ENCODE data around the gene PI4KB.

Gene PI4KB

DNA sequence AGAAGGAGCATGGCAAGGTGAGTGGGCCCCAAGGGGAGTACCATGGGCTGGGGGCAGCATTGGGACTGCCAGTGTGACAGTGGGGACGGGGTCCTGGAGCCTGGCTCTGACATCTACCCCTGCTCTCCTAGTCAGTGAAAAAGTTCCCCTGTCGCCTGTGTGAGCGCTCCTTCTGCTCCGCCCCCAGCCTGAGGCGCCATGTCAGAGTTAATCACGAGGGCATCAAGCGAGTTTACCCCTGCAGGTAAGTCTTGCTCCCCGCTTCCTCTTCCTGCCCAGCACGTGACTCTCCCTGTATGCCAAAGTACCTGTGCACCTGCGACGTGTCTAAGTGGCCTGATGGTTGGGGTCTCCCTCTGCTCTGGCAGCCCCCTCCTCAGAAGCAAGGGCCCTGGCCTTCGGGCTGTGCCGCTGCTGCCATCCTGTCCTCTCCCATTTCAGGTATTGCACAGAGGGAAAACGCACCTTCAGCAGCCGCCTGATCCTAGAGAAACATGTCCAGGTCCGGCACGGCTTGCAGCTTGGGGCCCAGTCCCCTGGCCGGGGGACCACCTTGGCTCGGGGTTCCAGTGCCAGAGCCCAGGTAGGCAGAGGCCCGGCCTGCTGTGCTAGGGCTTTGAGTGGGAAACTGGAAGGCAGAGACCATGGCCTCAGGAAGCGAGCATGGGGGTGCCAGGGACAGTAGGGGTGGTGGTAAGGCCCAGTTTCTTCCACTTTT, 37.1 kb downstream of the PI4KB start:
- peaks cover 4% of the 10 kb centered on the region for H3K79me2 ChIP-seq
- no peaks in the 10 kb centered on the region for H3K36me3 ChIP-seq (ENCODE audit: control insufficient read depth, insufficient read depth, low read length)

DNA sequence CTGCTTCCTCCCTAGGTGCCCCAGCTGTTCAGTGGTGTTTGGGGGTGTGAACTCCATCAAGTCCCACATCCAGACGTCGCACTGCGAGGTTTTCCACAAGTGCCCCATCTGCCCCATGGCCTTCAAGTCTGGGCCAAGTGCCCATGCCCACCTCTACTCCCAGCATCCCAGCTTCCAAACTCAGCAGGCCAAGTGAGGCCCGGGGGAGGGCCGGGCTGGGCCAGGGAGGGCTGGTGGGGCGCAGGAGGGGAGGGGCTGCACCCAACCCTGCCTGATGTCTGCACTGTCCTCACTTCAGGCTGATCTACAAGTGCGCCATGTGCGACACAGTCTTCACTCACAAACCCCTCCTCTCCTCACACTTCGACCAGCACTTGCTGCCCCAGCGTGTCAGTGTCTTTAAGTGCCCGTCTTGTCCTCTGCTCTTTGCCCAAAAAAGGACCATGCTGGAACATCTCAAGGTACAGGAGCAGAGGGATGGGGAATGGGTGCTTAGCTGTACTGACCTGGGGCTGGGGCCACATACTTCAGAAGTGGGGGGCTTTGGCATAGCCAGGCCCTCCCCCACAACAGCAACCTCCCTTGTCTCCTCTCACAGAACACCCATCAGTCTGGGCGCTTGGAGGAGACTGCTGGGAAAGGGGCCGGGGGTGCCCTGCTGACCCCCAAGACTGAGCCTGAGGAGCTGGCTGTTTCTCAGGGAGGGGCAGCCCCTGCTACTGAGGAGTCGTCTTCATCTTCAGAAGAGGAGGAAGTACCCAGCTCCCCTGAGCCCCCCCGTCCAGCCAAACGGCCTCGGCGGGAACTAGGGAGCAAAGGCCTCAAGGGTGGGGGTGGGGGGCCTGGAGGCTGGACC, 37.9 kb downstream of the PI4KB start:
- Histone ChIP-seq H3K9me3 (ENCODE audit: control insufficient read depth, low read length) (no peaks in the 10 kb centered on the region), H2AFZ (no peak overlapping the region), H3K4me3 (ENCODE audit: low read depth, low read length) (no peak overlapping the region), H3K4me1 (peaks cover under 1% of the 10 kb centered on the region), H3K79me2 (peaks cover 4% of the 10 kb centered on the region), H3K9ac (no peak overlapping the region), H3K36me3 (ENCODE audit: control insufficient read depth, insufficient read depth, low read length) (no peaks in the 10 kb centered on the region), H3K4me2 (ENCODE audit: low read length) (no peak overlapping the region), H3K27ac (no peak overlapping the region), H3K27me3 (ENCODE audit: control insufficient read depth, insufficient read depth, low read length) (no peaks in the 10 kb centered on the region)
- no peak for TF ChIP-seq CTCF (IDR thresholded peaks at IDR 0.05)

More for the DNA sequence above, 37.1 kb downstream of the PI4KB start:
- Histone ChIP-seq H3K9ac (no peak overlapping the region), H3K9me3 (ENCODE audit: control insufficient read depth, low read length) (no peaks in the 10 kb centered on the region), H3K27ac (no peak overlapping the region), H3K27me3 (ENCODE audit: control insufficient read depth, insufficient read depth, low read length) (no peaks in the 10 kb centered on the region), H3K4me1 (no peaks in the 10 kb centered on the region), H3K4me3 (ENCODE audit: low read depth, low read length) (no peak overlapping the region), H2AFZ (no peak overlapping the region), H3K4me2 (ENCODE audit: low read length) (no peak overlapping the region)
- TF ChIP-seq CTCF (IDR thresholded peaks at IDR 0.05): no peak

DNA sequence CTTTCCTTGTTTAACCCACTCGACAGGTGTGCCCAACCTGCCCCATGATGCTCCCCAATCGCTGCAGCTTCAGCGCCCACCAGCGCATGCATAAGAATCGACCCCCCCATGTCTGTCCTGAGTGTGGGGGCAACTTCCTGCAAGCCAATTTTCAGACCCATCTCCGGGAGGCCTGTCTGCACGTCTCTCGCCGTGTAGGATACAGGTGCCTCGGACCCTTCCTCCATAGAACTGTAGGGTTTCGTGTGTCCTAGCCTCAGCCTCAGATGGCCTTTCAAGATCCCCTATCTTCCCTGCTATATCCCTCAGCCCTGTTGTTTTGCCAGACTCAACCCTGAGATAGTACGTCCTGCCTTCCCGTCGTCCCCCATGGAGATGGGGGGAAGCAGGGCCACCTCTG, 38.7 kb downstream of the PI4KB start:
- H3K79me2 ChIP-seq: peaks cover 7% of the 10 kb centered on the region
- H3K4me3 ChIP-seq (ENCODE audit: low read depth, low read length): no peak overlapping the region
- no peak overlapping the region for H3K27ac ChIP-seq
- no peaks in the 10 kb centered on the region for H3K9me3 ChIP-seq (ENCODE audit: control insufficient read depth, low read length)
- no peaks in the 10 kb centered on the region for H3K27me3 ChIP-seq (ENCODE audit: control insufficient read depth, insufficient read depth, low read length)
- H2AFZ ChIP-seq: no peak overlapping the region
- peaks cover 4% of the 10 kb centered on the region for H3K4me1 ChIP-seq
- no peak for TF ChIP-seq CTCF (IDR thresholded peaks at IDR 0.05)
- H3K9ac ChIP-seq: no peak overlapping the region
- H3K4me2 ChIP-seq (ENCODE audit: low read length): no peak overlapping the region
- no peaks in the 10 kb centered on the region for H3K36me3 ChIP-seq (ENCODE audit: control insufficient read depth, insufficient read depth, low read length)

GRCh38 chr1:151287767-151288500, 39.3 kb downstream of the PI4KB start:
- no peak for TF ChIP-seq CTCF (IDR thresholded peaks at IDR 0.05)
- Histone ChIP-seq H3K9me3 (ENCODE audit: control insufficient read depth, low read length) (no peaks in the 10 kb centered on the region), H3K4me2 (ENCODE audit: low read length) (no peak overlapping the region), H3K36me3 (ENCODE audit: control insufficient read depth, insufficient read depth, low read length) (no peaks in the 10 kb centered on the region), H3K27ac (no peak overlapping the region), H3K27me3 (ENCODE audit: control insufficient read depth, insufficient read depth, low read length) (no peaks in the 10 kb centered on the region), H3K4me1 (peaks cover 4% of the 10 kb centered on the region), H3K9ac (no peak overlapping the region), H2AFZ (no peak overlapping the region), H3K4me3 (ENCODE audit: low read depth, low read length) (no peak overlapping the region), H3K79me2 (peaks cover 9% of the 10 kb centered on the region)

Measured in parathyroid adenoma (tissue), 2 donors.